ENCODE data around the gene NDUFS2.

GRCh38 chr1:161188381-161188780 lies 13.8 kb upstream of the NDUFS2 start:
- TF ChIP-seq POLR2AphosphoS5 (IDR thresholded peaks at IDR 0.05; ENCODE audit: low read depth, low read length) (no peak), CTCF (IDR thresholded peaks at IDR 0.05) (no peak), SIN3A (IDR thresholded peaks at IDR 0.05; ENCODE audit: borderline replicate concordance, insufficient read depth, low read depth, low read length) (no peak), REST (IDR thresholded peaks at IDR 0.05; ENCODE audit: insufficient read depth in 1 of 2, low read depth in 2 of 2, low read length in 1 of 2) (no peak), TCF7L2 (IDR thresholded peaks at IDR 0.05; ENCODE audit: low read depth, low read length) (no peak)
